DND-41 (cell line): ENCODE measurements around the gene TGOLN2.

ENCODE experiments used
- ATAC-seq: fragments of 200-7000 bp; cut with Tn5 transposase; 3 replicates; pipeline ENCODE4 v1.9.1; 2021; ENCODE audit warnings: low read depth; ENCODE audit not compliant: insufficient read depth
- DNase-seq: peaks from one replicate; pipeline ENCODE4 v3.0.0-alpha.2; 2020
- H2AFZ ChIP-seq: 2 replicates; pipeline ENCODE4 v1.6.0; 2012; ENCODE audit warnings: low read depth, low read length
- H3K27ac ChIP-seq: 2 replicates; pipeline ENCODE4 v1.5.1; 2012; ENCODE audit warnings: low read length, inconsistent platforms
- H3K27me3 ChIP-seq: fragments of 200-600 bp; sonication (generic); 2 replicates; pipeline ENCODE4 v1.6.0; 2012; ENCODE audit warnings: low read length, mild to moderate bottlenecking, inconsistent platforms; ENCODE audit not compliant: insufficient read depth, poor library complexity
- H3K36me3 ChIP-seq: 2 replicates; pipeline ENCODE4 v1.5.1; 2012; ENCODE audit warnings: low read length, inconsistent platforms; ENCODE audit not compliant: insufficient read depth
- H3K4me1 ChIP-seq: 2 replicates; pipeline ENCODE4 v1.5.1; 2012; ENCODE audit warnings: mild to moderate bottlenecking, low read length; ENCODE audit not compliant: insufficient read depth
- H3K4me2 ChIP-seq: 2 replicates; pipeline ENCODE4 v1.6.0; 2012; ENCODE audit warnings: mild to moderate bottlenecking, moderate library complexity, low read length, inconsistent platforms; ENCODE audit not compliant: insufficient read depth
- H3K4me3 ChIP-seq, 2 experiments: fragments of 200-600 bp in 1 of 2; shearing (Covaris generic) in 1 of 2; 2 replicates each; pipeline ENCODE4 v1.5.1; 2012 to 2016; ENCODE audit warnings: inconsistent platforms in 2 of 2, low read length in 2 of 2, mild to moderate bottlenecking in 2 of 2, low read depth in 1 of 2, moderate library complexity in 1 of 2
- H3K79me2 ChIP-seq: 2 replicates; pipeline ENCODE4 v1.6.0; 2012; ENCODE audit warnings: low read length, inconsistent platforms; ENCODE audit not compliant: insufficient read depth
- H3K9ac ChIP-seq: 2 replicates; pipeline ENCODE4 v1.6.0; 2012; ENCODE audit warnings: low read depth, mild to moderate bottlenecking, inconsistent platforms, low read length, moderate library complexity
- H3K9me3 ChIP-seq: 2 replicates; pipeline ENCODE4 v1.5.1; 2012; ENCODE audit warnings: low read length, moderate library complexity, mild to moderate bottlenecking, inconsistent platforms; ENCODE audit not compliant: insufficient read depth, severe bottlenecking
- H4K20me1 ChIP-seq: 2 replicates; pipeline ENCODE4 v1.6.0; 2012; ENCODE audit warnings: low read length; ENCODE audit not compliant: insufficient read depth
- CTCF ChIP-seq: IDR thresholded peaks from 2 replicates; pipeline ENCODE4 v1.5.1; 2012; ENCODE audit warnings: borderline replicate concordance, low read length, moderate library complexity, mild to moderate bottlenecking; ENCODE audit not compliant: poor library complexity, severe bottlenecking; ENCODE audit errors: extremely low read depth
- EZH2 ChIP-seq: IDR thresholded peaks from 3 replicates; pipeline ENCODE4 v1.6.1; 2012; ENCODE audit warnings: borderline replicate concordance, low read depth, mild to moderate bottlenecking, moderate library complexity, low read length, inconsistent platforms; ENCODE audit not compliant: severe bottlenecking

Gene TGOLN2

GRCh38 chr2:85357736-85358135, 29.9 kb upstream of the TGOLN2 start:
- no peak for DNase-seq
- Histone ChIP-seq H3K4me3 (peak overlapping the region in 1 of 2 experiments; percentile 31; a peak in 1 of 4 replicates), H2AFZ (no peak overlapping the region), H3K9me3 (no peaks in the 10 kb centered on the region), H3K9ac (no peak overlapping the region), H3K27ac (no peak overlapping the region), H4K20me1 (no peaks in the 10 kb centered on the region), H3K36me3 (peaks cover 45% of the 10 kb centered on the region), H3K27me3 (no peaks in the 10 kb centered on the region), H3K4me2 (peak overlapping the region; percentile 21; the same call in 1 of the 2 replicates), H3K79me2 (peaks cover 33% of the 10 kb centered on the region), H3K4me1 (peaks cover 45% of the 10 kb centered on the region)
- TF ChIP-seq EZH2 (no peak), CTCF (no peak)
- ATAC-seq: no peak

- H3K36me3 ChIP-seq: peaks cover 46% of the 10 kb centered on the region
- no peak for ATAC-seq
- H3K79me2 ChIP-seq: peaks cover 42% of the 10 kb centered on the region
- H3K4me2 ChIP-seq: peak overlapping the region; percentile 83; the same call in 1 of the 2 replicates
- no peaks in the 10 kb centered on the region for H3K27me3 ChIP-seq
- H3K4me1 ChIP-seq: peaks cover 53% of the 10 kb centered on the region
- no peak overlapping the region for H3K27ac ChIP-seq
- TF ChIP-seq CTCF: no peak
- TF ChIP-seq EZH2: no peak
- no peaks in the 10 kb centered on the region for H4K20me1 ChIP-seq
- 0 out of 4 replicates have a peak overlapping the region, but pooled peaks of 1 of the 2 experiments have one; percentile 84 for H3K4me3 ChIP-seq
- peak overlapping the region; percentile 76; the same call in 1 of the 2 replicates for H3K9ac ChIP-seq
- H3K9me3 ChIP-seq: no peaks in the 10 kb centered on the region
- DNase-seq: no peak
- no peak overlapping the region for H2AFZ ChIP-seq
These were observed 28.4 kb upstream of the TGOLN2 start for GRCh38 chr2:85356186-85356585.

- H3K27ac ChIP-seq: peak overlapping the region; percentile 88
- peaks cover 53% of the 10 kb centered on the region for H3K4me1 ChIP-seq
- H3K4me2 ChIP-seq: peak overlapping the region; percentile 83
- peaks cover 42% of the 10 kb centered on the region for H3K79me2 ChIP-seq
- 0 out of 2 replicates have a peak, but pooled peaks cover 1% of the 10 kb centered on the region for H4K20me1 ChIP-seq
- no peaks in the 10 kb centered on the region for H3K27me3 ChIP-seq
- H3K9ac ChIP-seq: peak overlapping the region; percentile 76
- peak overlapping the region; percentile 64 to 84; a peak in 3 of 4 replicates for H3K4me3 ChIP-seq
- TF ChIP-seq CTCF (no peak), EZH2 (no peak)
- H2AFZ ChIP-seq: no peak overlapping the region
- H3K9me3 ChIP-seq: no peaks in the 10 kb centered on the region
- no peak for DNase-seq
- peaks cover 52% of the 10 kb centered on the region for H3K36me3 ChIP-seq
- ATAC-seq: no peak
These were observed 27.7 kb upstream of the TGOLN2 start for GRCh38 chr2:85355521-85355920.

GRCh38 chr2:85355073-85355410, 27.3 kb upstream of the TGOLN2 start:
- Histone ChIP-seq H3K27me3 (no peaks in the 10 kb centered on the region), H3K4me2 (peak overlapping the region; percentile 83), H3K36me3 (peaks cover 57% of the 10 kb centered on the region), H3K4me1 (peaks cover 53% of the 10 kb centered on the region), H2AFZ (peak overlapping the region; percentile 92), H3K27ac (peak overlapping the region; percentile 88), H3K79me2 (peaks cover 42% of the 10 kb centered on the region), H4K20me1 (0 out of 2 replicates have a peak, but pooled peaks cover 2% of the 10 kb centered on the region), H3K4me3 (peak overlapping the region; percentile 64 to 84), H3K9me3 (no peaks in the 10 kb centered on the region), H3K9ac (peak overlapping the region; percentile 76)
- DNase-seq: no peak
- TF ChIP-seq EZH2: no peak
- no peak for TF ChIP-seq CTCF
- ATAC-seq: 0 out of 3 replicates have a peak, but pooled peaks have one; percentile 1
